Neuron (in vitro differentiated cells): ENCODE measurements around the gene IL32.
"Not testable (repeated sequence)": the region's sequence is repeated elsewhere in the genome, so short reads cannot be mapped to it uniquely, and the experiment has no call there.

Source experiments
- H2AFZ ChIP-seq: one replicate; pipeline ENCODE4 v1.6.1; 2013; ENCODE audit warnings: low read depth, mild to moderate bottlenecking, inconsistent platforms, low read length, moderate library complexity
- H3K27me3 ChIP-seq: one replicate; pipeline ENCODE4 v1.6.1; 2013; ENCODE audit warnings: low read length; ENCODE audit not compliant: insufficient read depth
- H3K36me3 ChIP-seq: one replicate; pipeline ENCODE4 v1.6.1; 2013; ENCODE audit warnings: low read length; ENCODE audit not compliant: insufficient read depth
- H3K4me1 ChIP-seq: one replicate; pipeline ENCODE4 v1.6.1; 2013; ENCODE audit warnings: low read length; ENCODE audit not compliant: insufficient read depth
- H3K4me3 ChIP-seq: 2 replicates; pipeline ENCODE4 v1.5.1; 2013; ENCODE audit warnings: mild to moderate bottlenecking, low read length, moderate library complexity
- H3K9me3 ChIP-seq: one replicate; pipeline ENCODE4 v1.6.1; 2013; ENCODE audit warnings: low read length

IL32 gene

DNA sequence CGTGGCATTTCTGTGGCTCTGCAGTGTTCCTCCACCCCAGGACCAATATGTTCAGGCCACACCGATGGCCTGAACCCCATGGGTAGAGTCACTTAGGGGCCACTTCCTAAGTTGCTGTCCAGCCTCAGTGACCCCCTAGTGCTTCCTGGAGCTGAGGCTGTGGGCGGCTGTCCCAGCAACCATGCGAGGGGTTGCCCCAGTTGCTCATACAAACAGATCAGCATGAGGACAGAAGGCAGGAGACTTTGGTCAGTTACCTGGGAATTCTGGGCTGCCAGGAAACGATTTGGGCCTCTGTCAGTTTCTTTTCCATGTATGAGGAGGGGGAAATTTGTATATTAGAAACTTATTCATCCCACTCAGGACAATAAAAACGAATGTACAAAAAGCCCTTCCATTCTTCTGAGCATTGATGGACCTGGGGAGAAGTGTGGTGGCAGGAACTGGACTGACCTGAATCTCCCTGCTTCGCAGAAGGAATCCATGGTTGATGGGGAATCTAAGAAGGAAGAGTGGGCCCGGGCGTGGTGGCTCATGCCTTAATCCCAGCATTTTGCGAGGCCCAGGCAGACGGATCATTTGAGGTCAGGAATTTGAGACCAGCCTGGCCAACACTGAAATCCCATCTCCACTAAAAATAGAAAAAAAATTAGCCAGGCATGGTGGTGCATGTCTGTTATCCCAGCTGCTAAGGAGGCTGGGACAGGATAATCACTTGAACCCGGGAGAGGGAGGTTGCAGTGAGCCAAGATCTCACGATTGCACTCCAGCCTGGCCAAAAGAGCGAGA, 4.9 kb upstream of the IL32 start:
- Histone ChIP-seq H2AFZ (no peak overlapping the region), H3K4me1 (peaks cover 7% of the 10 kb centered on the region), H3K9me3 (peaks cover 3% of the 10 kb centered on the region), H3K27me3 (peaks cover 2% of the 10 kb centered on the region), H3K4me3 (no peak overlapping the region), H3K36me3 (no peaks in the 10 kb centered on the region)

DNA sequence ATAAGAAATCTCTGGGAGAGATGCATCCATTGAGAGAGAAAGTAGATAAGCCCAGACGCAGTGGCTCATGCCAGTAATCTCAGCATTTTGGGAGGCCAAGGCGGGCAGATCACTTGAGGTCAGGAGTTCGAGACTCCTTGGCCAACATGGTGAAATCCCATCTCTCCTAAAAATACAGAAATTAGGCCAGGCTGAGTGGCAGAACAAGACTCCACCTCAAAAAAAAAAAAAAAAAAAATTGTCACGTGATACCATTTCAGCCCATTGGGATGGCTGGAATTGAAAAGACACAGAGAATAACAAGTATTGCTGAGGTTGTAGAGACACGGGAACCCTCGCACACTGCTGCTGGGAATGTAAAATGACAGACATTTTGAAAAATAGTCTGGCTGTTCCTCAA, 2.9 kb upstream of the IL32 start:
- Histone ChIP-seq H3K4me1 (peaks cover 7% of the 10 kb centered on the region), H3K4me3 (no peak overlapping the region), H3K9me3 (peaks cover 3% of the 10 kb centered on the region), H2AFZ (no peak overlapping the region), H3K27me3 (peaks cover 2% of the 10 kb centered on the region), H3K36me3 (no peaks in the 10 kb centered on the region)

DNA sequence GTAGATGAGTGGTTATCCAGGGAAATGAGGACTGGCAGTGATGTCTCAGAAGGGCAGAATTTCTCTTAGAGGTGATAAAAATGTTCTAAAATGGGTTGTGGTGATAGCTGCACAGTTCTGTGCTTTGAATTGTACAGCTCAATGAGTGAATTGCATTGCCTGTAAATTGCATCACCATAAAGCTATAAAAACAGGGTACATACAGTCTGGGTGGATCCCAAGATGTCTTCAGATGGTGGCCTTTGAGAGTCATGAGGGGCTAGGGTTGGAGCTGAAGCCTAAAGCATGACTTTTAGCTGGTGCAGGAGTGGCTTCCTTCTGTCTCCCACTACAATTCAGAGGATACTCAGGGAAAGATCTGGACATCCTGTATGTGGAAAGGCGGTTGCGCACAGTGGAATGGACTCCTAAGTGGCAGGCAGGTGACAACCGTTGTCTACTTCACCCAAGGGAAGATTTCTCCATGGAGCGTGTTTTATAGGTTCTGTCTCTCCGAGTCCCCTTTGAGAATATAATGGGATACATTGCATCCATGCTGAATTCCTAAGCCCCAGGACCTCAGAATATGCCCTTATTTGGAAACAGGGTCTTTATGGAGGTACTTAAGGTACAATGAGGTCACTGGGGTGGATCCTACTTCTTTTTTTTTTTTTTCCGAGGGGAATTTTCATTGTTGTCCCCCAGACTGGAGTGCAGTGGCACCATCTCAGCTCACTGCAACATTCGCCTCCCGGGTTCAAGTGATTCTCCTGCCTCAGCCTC, 1.6 kb upstream of the IL32 start:
- H3K36me3 ChIP-seq, result no peaks in the 10 kb centered on the region
- H3K4me1 ChIP-seq, result peaks cover 7% of the 10 kb centered on the region
- H3K27me3 ChIP-seq, result peaks cover 4% of the 10 kb centered on the region
- peaks cover 3% of the 10 kb centered on the region for H3K9me3 ChIP-seq
- H3K4me3 ChIP-seq, result no peak overlapping the region
- H2AFZ ChIP-seq, result no peak overlapping the region

- Histone ChIP-seq H3K4me3 (no peak overlapping the region), H3K9me3 (peaks cover 3% of the 10 kb centered on the region), H2AFZ (no peak overlapping the region), H3K36me3 (no peaks in the 10 kb centered on the region), H3K4me1 (no peaks in the 10 kb centered on the region), H3K27me3 (peaks cover 6% of the 10 kb centered on the region)
These were observed 451 bp downstream of the IL32 start for GRCh38 chr16:3065742-3066439.

DNA sequence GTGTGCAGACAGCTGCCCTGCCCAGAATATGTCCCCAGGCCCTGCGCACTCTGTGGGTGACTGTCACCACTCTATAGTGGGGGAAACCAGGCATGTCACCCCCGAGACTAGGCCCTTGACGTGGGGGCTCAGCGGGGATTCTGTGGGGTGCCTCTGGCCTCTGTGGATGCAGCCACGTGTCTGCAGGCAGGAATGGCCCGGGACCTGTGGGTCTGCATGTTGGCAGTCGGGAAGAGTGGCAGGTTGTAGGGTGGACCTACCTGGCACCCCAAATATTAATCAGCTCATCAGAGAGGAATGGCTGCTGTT, 954 bp downstream of the IL32 start:
- Histone ChIP-seq H3K4me3 (no peak overlapping the region), H3K4me1 (no peaks in the 10 kb centered on the region), H2AFZ (no peak overlapping the region)

GRCh38 chr16:3068487-3068886, 3.0 kb downstream of the IL32 start:
- H3K36me3 ChIP-seq, result no peaks in the 10 kb centered on the region
- H2AFZ ChIP-seq, result no peak overlapping the region
- H3K27me3 ChIP-seq, result peaks cover 6% of the 10 kb centered on the region
- H3K9me3 ChIP-seq, result peaks cover 3% of the 10 kb centered on the region
- H3K4me3 ChIP-seq, result no peak overlapping the region
- no peaks in the 10 kb centered on the region for H3K4me1 ChIP-seq

More for the DNA sequence above, 954 bp downstream of the IL32 start:
- no peaks in the 10 kb centered on the region for H3K36me3 ChIP-seq
- peaks cover 6% of the 10 kb centered on the region for H3K27me3 ChIP-seq
- peaks cover 3% of the 10 kb centered on the region for H3K9me3 ChIP-seq

DNA sequence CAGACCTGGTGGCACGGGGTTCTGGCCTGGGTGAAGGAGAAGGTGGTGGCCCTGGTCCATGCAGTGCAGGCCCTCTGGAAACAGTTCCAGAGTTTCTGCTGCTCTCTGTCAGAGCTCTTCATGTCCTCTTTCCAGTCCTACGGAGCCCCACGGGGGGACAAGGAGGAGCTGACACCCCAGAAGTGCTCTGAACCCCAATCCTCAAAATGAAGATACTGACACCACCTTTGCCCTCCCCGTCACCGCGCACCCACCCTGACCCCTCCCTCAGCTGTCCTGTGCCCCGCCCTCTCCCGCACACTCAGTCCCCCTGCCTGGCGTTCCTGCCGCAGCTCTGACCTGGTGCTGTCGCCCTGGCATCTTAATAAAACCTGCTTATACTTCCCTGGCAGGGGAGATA, 3.7 kb downstream of the IL32 start:
- H3K27me3 ChIP-seq, H3K4me1 ChIP-seq, H3K9me3 ChIP-seq, H2AFZ ChIP-seq, H3K4me3 ChIP-seq, H3K36me3 ChIP-seq: not testable (repeated sequence)

DNA sequence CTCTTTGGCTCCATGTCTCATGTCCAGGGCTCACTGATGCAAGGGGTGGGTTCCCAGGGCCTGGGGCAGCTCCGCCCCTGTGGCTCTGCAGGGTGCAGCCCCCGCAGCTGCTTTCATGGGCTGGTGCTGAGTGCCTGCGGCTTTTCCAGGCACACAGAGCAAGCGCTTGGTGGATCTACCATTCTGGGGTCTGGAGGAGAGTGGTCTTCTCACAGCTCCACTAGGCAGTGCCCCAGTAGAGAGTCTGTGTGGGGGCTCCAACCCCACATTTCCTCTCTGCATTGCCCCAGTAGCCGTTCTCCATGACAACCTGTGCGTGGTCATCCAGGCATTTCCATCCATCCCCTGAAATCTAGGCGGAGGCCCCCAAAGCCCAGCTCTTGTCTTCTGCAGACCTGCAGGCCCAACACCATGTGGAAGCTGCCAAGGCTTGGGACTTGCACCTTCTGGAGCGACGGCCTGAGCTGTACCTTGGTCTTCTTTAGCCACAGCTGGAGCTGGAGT, 5.2 kb downstream of the IL32 start:
- Histone ChIP-seq H3K27me3 (peaks cover 7% of the 10 kb centered on the region), H2AFZ (no peak overlapping the region), H3K36me3 (no peaks in the 10 kb centered on the region), H3K4me1 (no peaks in the 10 kb centered on the region), H3K4me3 (no peak overlapping the region), H3K9me3 (no peaks in the 10 kb centered on the region)

DNA sequence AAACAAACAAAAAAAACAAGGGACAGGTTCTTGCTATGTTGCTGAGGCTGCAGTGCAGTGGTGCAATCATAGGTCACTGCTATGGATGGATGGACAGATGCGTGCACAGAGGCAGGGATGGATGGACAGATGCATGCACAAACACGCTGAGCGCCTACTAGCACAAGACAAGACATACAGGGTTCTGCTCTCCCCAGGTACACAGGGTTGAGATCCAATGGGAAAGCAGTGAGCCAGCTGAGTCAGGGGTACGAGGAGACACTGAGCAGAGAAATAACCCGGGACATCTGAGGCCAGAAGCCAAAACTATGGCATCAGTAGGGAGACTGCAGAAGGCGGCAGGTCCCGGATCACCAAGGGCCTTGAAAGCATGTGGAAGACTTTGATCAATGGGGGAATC, 6.2 kb downstream of the IL32 start:
- Histone ChIP-seq H2AFZ (no peak overlapping the region), H3K27me3 (peaks cover 12% of the 10 kb centered on the region), H3K4me3 (no peak overlapping the region), H3K4me1 (no peaks in the 10 kb centered on the region), H3K36me3 (no peaks in the 10 kb centered on the region), H3K9me3 (no peaks in the 10 kb centered on the region)

DNA sequence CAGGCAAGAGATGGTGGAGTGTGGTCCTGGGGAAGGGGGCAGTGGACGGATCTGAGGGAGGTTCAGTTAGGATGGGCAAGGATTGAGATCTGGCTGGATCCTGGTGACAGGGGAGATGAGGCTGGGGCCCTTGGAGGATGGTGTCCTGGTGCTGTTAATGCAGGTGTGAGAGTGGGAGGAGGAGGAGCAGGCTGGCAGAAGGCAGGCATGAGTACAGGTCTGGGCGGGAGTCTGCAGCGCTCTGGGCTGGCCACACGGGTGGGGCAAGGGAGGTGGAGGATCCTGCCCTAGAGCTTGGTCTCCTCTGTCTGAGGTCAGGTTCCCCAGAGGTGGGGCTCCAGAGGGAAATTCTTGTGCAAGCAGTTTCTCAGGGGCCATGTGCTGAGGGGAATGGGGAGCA, 6.7 kb downstream of the IL32 start:
- H3K4me3 ChIP-seq, H3K36me3 ChIP-seq, H3K9me3 ChIP-seq, H3K4me1 ChIP-seq, H2AFZ ChIP-seq: not testable (repeated sequence)
- peaks cover 13% of the 10 kb centered on the region for H3K27me3 ChIP-seq

DNA sequence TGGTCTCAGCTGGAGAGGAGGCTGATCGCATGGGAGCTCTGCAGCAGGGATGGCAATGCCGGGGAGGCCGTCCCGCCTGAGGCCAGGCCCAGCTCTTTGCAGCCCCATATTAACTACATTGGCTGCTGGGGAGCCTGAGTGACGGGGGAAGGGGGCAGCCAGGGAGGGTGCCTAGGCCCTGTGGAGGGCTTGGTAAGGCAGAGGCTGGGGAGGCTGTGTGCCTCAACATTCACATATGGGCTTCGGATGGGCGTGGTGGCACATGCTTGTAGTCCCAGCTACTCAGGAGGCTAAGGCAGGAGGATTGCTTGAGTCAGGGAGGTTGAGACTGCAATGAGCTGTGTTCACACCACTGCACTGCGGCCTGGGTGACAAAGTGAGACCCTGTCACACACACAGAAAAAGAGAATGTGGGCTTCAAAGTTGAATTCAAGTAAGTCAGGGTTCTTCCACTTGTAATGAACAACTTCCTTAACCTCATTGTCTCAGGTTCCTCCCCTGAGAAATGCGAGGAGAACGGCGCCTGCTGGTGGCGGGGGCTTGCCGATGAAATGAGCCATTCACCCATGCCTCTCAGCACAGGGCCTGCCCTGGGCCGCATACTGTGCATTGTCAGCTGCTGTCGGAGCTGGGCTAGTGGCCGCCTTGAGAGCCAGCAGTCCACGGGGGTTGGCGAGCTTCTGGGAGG, 7.3 kb downstream of the IL32 start:
- not testable (repeated sequence) for H3K9me3 ChIP-seq, H3K4me1 ChIP-seq, H2AFZ ChIP-seq, H3K4me3 ChIP-seq, H3K36me3 ChIP-seq
- peaks cover 15% of the 10 kb centered on the region for H3K27me3 ChIP-seq

- Histone ChIP-seq H3K27me3 (peaks cover 15% of the 10 kb centered on the region), H3K9me3 (no peaks in the 10 kb centered on the region), H3K4me1 (no peaks in the 10 kb centered on the region), H2AFZ (no peak overlapping the region), H3K36me3 (no peaks in the 10 kb centered on the region), H3K4me3 (no peak overlapping the region)
These were observed 8.0 kb downstream of the IL32 start for GRCh38 chr16:3073448-3073847.
